ENCODE measurements around the gene FXYD4.

DNA sequence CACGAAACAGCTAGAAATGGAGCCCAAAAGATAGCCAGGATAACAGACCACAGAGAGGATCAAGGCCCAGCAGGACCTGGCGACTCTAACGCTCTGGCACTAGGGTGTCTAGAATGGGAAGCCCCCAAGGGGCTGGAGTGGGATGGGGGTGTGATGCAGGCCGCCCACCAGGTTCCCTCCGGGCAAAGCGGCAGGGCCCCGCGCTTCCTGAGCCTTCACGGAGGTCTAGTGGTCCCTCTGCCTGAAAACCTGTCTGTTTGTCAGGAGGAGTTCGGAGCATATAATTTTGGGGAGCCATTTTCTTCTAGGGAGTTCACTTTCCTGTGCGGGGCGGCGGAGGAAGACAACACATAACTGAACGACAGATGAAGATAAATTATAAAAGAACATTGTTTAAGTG lies 48.2 kb upstream of the FXYD4 start:
- TF ChIP-seq, protein P1, sequence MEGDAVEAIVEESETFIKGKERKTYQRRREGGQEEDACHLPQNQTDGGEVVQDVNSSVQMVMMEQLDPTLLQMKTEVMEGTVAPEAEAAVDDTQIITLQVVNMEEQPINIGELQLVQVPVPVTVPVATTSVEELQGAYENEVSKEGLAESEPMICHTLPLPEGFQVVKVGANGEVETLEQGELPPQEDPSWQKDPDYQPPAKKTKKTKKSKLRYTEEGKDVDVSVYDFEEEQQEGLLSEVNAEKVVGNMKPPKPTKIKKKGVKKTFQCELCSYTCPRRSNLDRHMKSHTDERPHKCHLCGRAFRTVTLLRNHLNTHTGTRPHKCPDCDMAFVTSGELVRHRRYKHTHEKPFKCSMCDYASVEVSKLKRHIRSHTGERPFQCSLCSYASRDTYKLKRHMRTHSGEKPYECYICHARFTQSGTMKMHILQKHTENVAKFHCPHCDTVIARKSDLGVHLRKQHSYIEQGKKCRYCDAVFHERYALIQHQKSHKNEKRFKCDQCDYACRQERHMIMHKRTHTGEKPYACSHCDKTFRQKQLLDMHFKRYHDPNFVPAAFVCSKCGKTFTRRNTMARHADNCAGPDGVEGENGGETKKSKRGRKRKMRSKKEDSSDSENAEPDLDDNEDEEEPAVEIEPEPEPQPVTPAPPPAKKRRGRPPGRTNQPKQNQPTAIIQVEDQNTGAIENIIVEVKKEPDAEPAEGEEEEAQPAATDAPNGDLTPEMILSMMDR (conservative IDR thresholded peaks at IDR 0.05; ENCODE audit: low read length), result no peak
- TF ChIP-seq EZH2phosphoT487 (IDR thresholded peaks at IDR 0.05; ENCODE audit: borderline replicate concordance), result no peak
